Suprapubic skin (tissue), 4 donors: Measurements from ENCODE around the gene TARDBP. TPM values are rescaled to one million over a fixed set of nuclear protein-coding genes. Genes with fewer than 3 reads are reported as not detected.

Experiments used
- DNase-seq, 2 donors: peaks; one replicate each; pipeline ENCODE4 v3.0.0-alpha.2; 2019; ENCODE audit warnings: low spot score in 2 of 2
- H3K27ac ChIP-seq: fragments of 200-600 bp; sonication (generic); one replicate; pipeline ENCODE4 v1.5.1; 2019
- H3K27me3 ChIP-seq: fragments of 200-600 bp; sonication (generic); one replicate; pipeline ENCODE4 v1.5.1; 2019
- H3K36me3 ChIP-seq: fragments of 200-600 bp; sonication (generic); one replicate; pipeline ENCODE4 v1.5.1; 2019
- H3K4me1 ChIP-seq: fragments of 200-600 bp; sonication (generic); one replicate; pipeline ENCODE4 v1.5.1; 2019
- H3K4me3 ChIP-seq: fragments of 200-600 bp; sonication (generic); one replicate; pipeline ENCODE4 v1.5.1; 2019; ENCODE audit warnings: mild to moderate bottlenecking
- H3K9me3 ChIP-seq: fragments of 200-600 bp; sonication (generic); one replicate; pipeline ENCODE4 v1.5.1; 2019
- CTCF ChIP-seq, 2 donors: fragments of 200-600 bp in 1 of 2; fragments of 450-650 bp in 1 of 2; sonication (generic) in 1 of 2; IDR thresholded peaks; one replicate each; pipeline ENCODE4 v1.5.1; 2016 to 2019; ENCODE audit warnings: antibody characterized with exemption in 2 of 2, mild to moderate bottlenecking in 1 of 2, moderate library complexity in 1 of 2
- EP300 ChIP-seq: sonication (generic); formaldehyde crosslinking; IDR thresholded peaks from one replicate; pipeline ENCODE4 v1.6.1; 2017; ENCODE audit warnings: antibody characterized with exemption
- POLR2A ChIP-seq, 2 donors: fragments of 450-650 bp; IDR thresholded peaks; one replicate each; pipeline ENCODE4 v1.6.1; 2017; ENCODE audit warnings: antibody characterized with exemption in 2 of 2, mild to moderate bottlenecking in 2 of 2, moderate library complexity in 2 of 2
- POLR2AphosphoS5 ChIP-seq, 3 donors: sonication (generic); formaldehyde crosslinking; IDR thresholded peaks; one replicate each; pipeline ENCODE4 v1.6.1; 2017; ENCODE audit warnings: antibody characterized with exemption in 3 of 3
- WGBS: methylation state at CpG from one replicate; pipeline ENCODE4 v1.1.5; 2018; 5-methylcytosine and 5-hydroxymethylcytosine counted together
- total RNA-seq, 4 donors: library from RNA; depleted of rRNA; stranded (reverse); fragments of >200 nt; gene quantifications; one replicate each; pipeline ENCODE4 v1.1.0, GENCODE V29; 2016

The TARDBP gene
- total RNA-seq, 4 donors from 2014 or later: 92.7 to 287 (median 156) TPM

DNA sequence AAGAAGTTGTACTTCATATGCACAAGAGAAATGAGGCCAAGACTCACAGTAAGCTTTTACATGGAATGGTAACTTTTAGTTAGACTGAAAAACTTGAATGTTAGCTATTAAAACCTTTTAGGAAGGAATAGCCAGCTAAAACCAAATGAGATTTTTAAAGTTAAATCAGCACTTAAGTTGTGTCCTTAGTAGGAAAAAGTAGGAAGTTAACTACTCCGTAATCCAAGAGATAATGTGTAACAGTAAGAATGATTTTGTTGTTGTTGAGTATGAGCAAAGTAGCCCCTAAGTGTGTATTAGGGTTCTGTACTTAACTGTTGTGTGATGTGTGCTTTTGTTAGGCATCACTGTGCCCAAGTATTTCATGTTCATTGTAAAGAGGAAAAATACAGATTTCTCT is 13.2 kb downstream of the TARDBP start:
- no peak for DNase-seq
- TF ChIP-seq EP300 (no peak), CTCF (IDR thresholded peaks at IDR 0.05) (no peak), POLR2A (IDR thresholded peaks at IDR 0.05) (no peak), POLR2AphosphoS5 (IDR thresholded peaks at IDR 0.05) (no peak)
- Histone ChIP-seq H3K4me3 (no peak overlapping the region), H3K27me3 (no peaks in the 10 kb centered on the region), H3K4me1 (peaks cover 6% of the 10 kb centered on the region), H3K36me3 (peaks cover 79% of the 10 kb centered on the region), H3K27ac (no peak overlapping the region), H3K9me3 (no peaks in the 10 kb centered on the region)
- 85% methylated on average over 1 of the region's 1 CpG for WGBS

DNA sequence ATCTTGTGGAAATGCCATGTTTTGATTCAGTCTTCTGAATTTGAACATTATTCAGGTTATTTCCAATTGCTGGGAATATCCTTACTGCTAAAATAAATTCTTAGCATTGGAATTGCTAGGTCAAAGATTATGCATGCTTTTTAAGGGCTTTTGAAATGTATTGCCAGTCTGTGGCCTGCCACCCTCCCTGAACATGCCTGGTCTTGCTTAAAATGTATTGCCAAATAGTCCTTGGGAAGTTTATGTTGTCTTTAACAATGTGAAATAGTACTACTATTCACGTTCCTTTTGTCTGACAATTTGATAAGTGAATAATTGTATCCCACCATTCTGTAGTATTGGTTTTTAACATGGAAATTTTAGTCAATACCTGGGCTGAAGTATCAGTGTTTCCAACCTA is 13.6 kb downstream of the TARDBP start:
- 35% methylated on average over 1 of the region's 1 CpG for WGBS
- H3K9me3 ChIP-seq: no peaks in the 10 kb centered on the region
- peaks cover 6% of the 10 kb centered on the region for H3K4me1 ChIP-seq
- DNase-seq: no peak
- no peak for TF ChIP-seq POLR2AphosphoS5 (IDR thresholded peaks at IDR 0.05)
- no peak for TF ChIP-seq CTCF (IDR thresholded peaks at IDR 0.05)
- no peak for TF ChIP-seq POLR2A (IDR thresholded peaks at IDR 0.05)
- no peak for TF ChIP-seq EP300
- peaks cover 78% of the 10 kb centered on the region for H3K36me3 ChIP-seq
- no peak overlapping the region for H3K27ac ChIP-seq
- H3K27me3 ChIP-seq: no peaks in the 10 kb centered on the region
- H3K4me3 ChIP-seq: no peak overlapping the region

DNA sequence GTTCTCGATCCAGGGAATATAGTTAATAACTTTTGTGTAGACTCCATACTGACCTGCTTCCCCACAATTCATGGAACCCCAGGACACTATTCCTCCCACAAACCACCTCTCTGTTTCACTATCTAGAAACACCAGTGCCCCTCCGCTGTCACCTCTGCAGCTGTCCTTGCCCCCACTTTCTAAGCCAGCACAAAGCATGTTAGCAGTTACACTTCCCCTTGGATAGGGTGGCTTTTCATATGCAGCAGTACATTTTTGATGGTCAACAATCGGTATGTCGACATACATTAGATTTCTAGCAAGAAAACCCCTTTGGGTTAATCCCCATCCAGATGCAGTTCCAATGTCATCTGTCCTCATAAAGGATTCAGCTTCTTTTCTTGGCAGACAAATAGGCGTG is 14.4 kb downstream of the TARDBP start:
- Histone ChIP-seq H3K4me3 (no peak overlapping the region), H3K36me3 (peaks cover 69% of the 10 kb centered on the region), H3K9me3 (no peaks in the 10 kb centered on the region), H3K4me1 (peaks cover 6% of the 10 kb centered on the region), H3K27me3 (no peaks in the 10 kb centered on the region), H3K27ac (no peak overlapping the region)
- WGBS: 88% methylated on average over 5 of the region's 5 CpGs
- DNase-seq: no peak
- TF ChIP-seq EP300 (no peak), POLR2A (IDR thresholded peaks at IDR 0.05) (no peak), POLR2AphosphoS5 (IDR thresholded peaks at IDR 0.05) (no peak)

DNA sequence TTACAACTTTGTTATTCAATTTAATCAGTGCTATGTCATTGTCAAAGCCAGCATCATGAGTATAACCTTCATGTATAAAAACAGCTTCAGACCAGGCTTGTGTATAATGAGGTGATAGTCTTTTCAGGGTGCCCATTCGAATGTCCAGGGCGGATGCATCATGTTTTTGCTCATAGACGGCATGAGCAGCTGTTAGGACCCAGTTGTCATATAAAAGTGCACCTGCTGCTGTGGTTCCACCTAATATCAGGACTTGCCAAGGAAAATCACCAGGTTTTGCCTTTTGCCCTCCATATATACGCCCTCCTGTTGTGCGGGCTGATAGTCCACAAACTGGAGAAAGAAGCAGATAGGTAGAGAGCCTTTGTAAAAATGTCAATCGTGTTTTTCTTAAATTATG is 14.9 kb downstream of the TARDBP start:
- TF ChIP-seq POLR2A (IDR thresholded peaks at IDR 0.05) (no peak), EP300 (no peak)
- H3K36me3 ChIP-seq: peaks cover 65% of the 10 kb centered on the region
- no peak overlapping the region for H3K27ac ChIP-seq
- WGBS: 73% methylated on average over 6 of the region's 6 CpGs
- H3K4me1 ChIP-seq: peaks cover 6% of the 10 kb centered on the region
- no peak for DNase-seq
- no peaks in the 10 kb centered on the region for H3K9me3 ChIP-seq
- H3K4me3 ChIP-seq: no peak overlapping the region
- H3K27me3 ChIP-seq: no peaks in the 10 kb centered on the region

DNA sequence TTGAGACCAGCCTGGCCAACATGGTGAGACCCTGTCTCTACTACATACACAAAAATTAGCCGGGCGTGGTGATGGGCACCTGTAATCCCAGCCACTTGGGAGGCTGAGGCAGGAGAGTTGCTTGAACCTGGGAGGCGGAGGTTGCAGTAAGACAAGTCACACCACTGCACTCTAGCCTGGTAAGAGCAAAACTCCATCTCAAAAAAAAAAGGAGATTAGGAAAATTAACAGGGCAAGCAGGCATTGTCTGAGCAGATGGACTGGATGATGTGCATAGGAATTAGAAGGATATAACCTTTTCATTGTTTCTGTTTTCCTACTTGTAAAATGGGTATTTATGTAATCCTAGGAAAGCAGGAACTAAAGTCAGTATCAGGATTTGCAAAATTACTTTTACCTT is 15.6 kb downstream of the TARDBP start:
- 96% methylated on average over 3 of the region's 3 CpGs for WGBS
- H3K36me3 ChIP-seq: peaks cover 58% of the 10 kb centered on the region
- H3K4me3 ChIP-seq: no peak overlapping the region
- no peaks in the 10 kb centered on the region for H3K27me3 ChIP-seq
- DNase-seq: no peak
- peaks cover 6% of the 10 kb centered on the region for H3K4me1 ChIP-seq
- H3K27ac ChIP-seq: no peak overlapping the region
- TF ChIP-seq EP300 (no peak), POLR2A (IDR thresholded peaks at IDR 0.05) (no peak), POLR2AphosphoS5 (IDR thresholded peaks at IDR 0.05) (no peak), CTCF (IDR thresholded peaks at IDR 0.05) (no peak)
- no peaks in the 10 kb centered on the region for H3K9me3 ChIP-seq

- Histone ChIP-seq H3K27me3 (no peaks in the 10 kb centered on the region), H3K9me3 (no peaks in the 10 kb centered on the region), H3K36me3 (peaks cover 33% of the 10 kb centered on the region), H3K4me1 (peaks cover 4% of the 10 kb centered on the region), H3K27ac (no peak overlapping the region), H3K4me3 (no peak overlapping the region)
- TF ChIP-seq POLR2AphosphoS5 (IDR thresholded peaks at IDR 0.05) (no peak), CTCF (IDR thresholded peaks at IDR 0.05) (no peak), EP300 (no peak), POLR2A (IDR thresholded peaks at IDR 0.05) (no peak)
- 90% methylated on average over 9 of the region's 9 CpGs for WGBS
- DNase-seq: peak in 1 of 2 donors; percentile 24
Measured at GRCh38 chr1:11030865-11031264, 18.4 kb downstream of the TARDBP start.
